Activated CD4-positive, alpha-beta memory T cell treated with anti-CD3 and anti-CD28 coated beads, Interleukin-2, amount 10 ng/mL, durations not matched to agents 7 days and 5 days (primary cell): ENCODE results near the gene DCAF7. TPM values are rescaled to one million over a fixed set of nuclear protein-coding genes. Genes with fewer than 3 reads are reported as not detected.

Experiments used
- CTCF ChIA-PET: fragments of 350-600 bp; sonication (Branson Sonifier 250); formaldehyde crosslinking; loops from one replicate; lab custom pipeline; 2021; ENCODE audit warnings: antibody characterized with exemption, inconsistent platforms; lab: Charles Lee
- POLR2A ChIA-PET: fragments of 350-600 bp; sonication (Branson Sonifier 250); formaldehyde crosslinking; loops from one replicate; lab custom pipeline; 2021; ENCODE audit warnings: antibody characterized with exemption; lab: Charles Lee
- DNase-seq: peaks from one replicate; pipeline ENCODE4 v3.0.0-alpha.2; 2020
- H3K27ac Mint-ChIP-seq: one replicate; pipeline ENCODE4 v1.8.0; 2021; ENCODE audit warnings: mild to moderate bottlenecking, mixed read lengths
- H3K27me3 Mint-ChIP-seq: one replicate; pipeline ENCODE4 v1.8.0; 2021; ENCODE audit warnings: mixed read lengths
- H3K36me3 Mint-ChIP-seq: one replicate; pipeline ENCODE4 v1.8.0; 2021; ENCODE audit warnings: low read depth, mixed read lengths
- H3K4me1 Mint-ChIP-seq: one replicate; pipeline ENCODE4 v1.8.0; 2021; ENCODE audit warnings: mixed read lengths
- H3K4me3 Mint-ChIP-seq: one replicate; pipeline ENCODE4 v1.8.0; 2021; ENCODE audit warnings: mild to moderate bottlenecking, mixed read lengths
- H3K9me3 Mint-ChIP-seq: one replicate; pipeline ENCODE4 v1.8.0; 2021; ENCODE audit warnings: mixed read lengths
- total RNA-seq, 2 experiments: library from RNA; stranded (reverse); gene quantifications; one replicate each; pipeline ENCODE4 v1.2.3, GENCODE V29; 2021

The DCAF7 gene
- total RNA-seq, 2 experiments from 2014 or later: 138 to 139 TPM

GRCh38 chr17:63613663-63614062, 63.4 kb downstream of the DCAF7 start:
- Mint-ChIP-seq H3K27ac (no peak overlapping the region), H3K27me3 (peaks cover 7% of the 10 kb centered on the region), H3K4me1 (peaks cover 30% of the 10 kb centered on the region), H3K9me3 (no peaks in the 10 kb centered on the region), H3K36me3 (peaks cover 20% of the 10 kb centered on the region), H3K4me3 (no peak overlapping the region)
- CTCF ChIA-PET: interaction anchor here (1.1 to 8.7 kb wide), 7 partner anchors 12 to 207 kb away, joined by 3 to 180 read pairs (median 19); no protein-coding TSS in a partner anchor
- POLR2A ChIA-PET: no interaction called here
- no peak for DNase-seq

- H3K27ac Mint-ChIP-seq: peak overlapping the region; percentile 72
These were observed 71.0 kb downstream of the DCAF7 start for GRCh38 chr17:63621229-63621683.

GRCh38 chr17:63621684-63622573, 71.7 kb downstream of the DCAF7 start, which contains the start of gene MAP3K3:
MAP3K3 (plus strand) TSS chr17:63622417; CDS start chr17:63622760, 343 bp downstream.
- POLR2A ChIA-PET: interaction anchor here (0.8 to 5.6 kb wide), 23 partner anchors 9 to 190 kb away, joined by 3 to 44 read pairs (median 7); partner anchors contain the start of genes CCDC47, DCAF7, DDX42 and LIMD2
- Mint-ChIP-seq H3K27ac (peak within 1 kb of the TSS; percentile 89), H3K9me3 (no peaks in the 10 kb centered on the region), H3K36me3 (peaks cover 6% of the 10 kb centered on the region), H3K4me1 (peaks cover 35% of the 10 kb centered on the region), H3K4me3 (peak within 1 kb of the TSS; percentile 99), H3K27me3 (peaks cover 8% of the 10 kb centered on the region)
- CTCF ChIA-PET: interaction anchor here (0.6 to 3.6 kb wide), 11 partner anchors 10 to 398 kb away, joined by 3 to 52 read pairs (median 5); no protein-coding TSS in a partner anchor
- DNase-seq: peak; percentile 98

More at GRCh38 chr17:63621229-63621683, 71.0 kb downstream of the DCAF7 start:
- H3K4me3 Mint-ChIP-seq: peak overlapping the region; percentile 89
- CTCF ChIA-PET: interaction anchor here (1.2 to 3.6 kb wide), 4 partner anchors 10 to 215 kb away, joined by 4 to 52 read pairs (median 8); no protein-coding TSS in a partner anchor
- peaks cover 6% of the 10 kb centered on the region for H3K36me3 Mint-ChIP-seq
- H3K4me1 Mint-ChIP-seq: peaks cover 30% of the 10 kb centered on the region
- H3K9me3 Mint-ChIP-seq: no peaks in the 10 kb centered on the region
- peaks cover 8% of the 10 kb centered on the region for H3K27me3 Mint-ChIP-seq
- POLR2A ChIA-PET: interaction anchor here (0.9 to 5.6 kb wide), 17 partner anchors 9 to 189 kb away, joined by 3 to 44 read pairs (median 7); partner anchors contain the start of genes CCDC47, DCAF7, DDX42 and LIMD2
- DNase-seq: no peak

GRCh38 chr17:63622574-63623390, 72.5 kb downstream of the DCAF7 start:
- H3K9me3 Mint-ChIP-seq: no peaks in the 10 kb centered on the region
- H3K27me3 Mint-ChIP-seq: peaks cover 5% of the 10 kb centered on the region
- peaks cover 6% of the 10 kb centered on the region for H3K36me3 Mint-ChIP-seq
- POLR2A ChIA-PET: interaction anchor here (0.6 to 5.6 kb wide), 22 partner anchors 10 to 191 kb away, joined by 3 to 44 read pairs (median 7); partner anchors contain the start of genes CCDC47, DCAF7, DDX42 and LIMD2
- H3K27ac Mint-ChIP-seq: peak overlapping the region; percentile 88
- DNase-seq: peak; percentile 66
- H3K4me1 Mint-ChIP-seq: peaks cover 38% of the 10 kb centered on the region
- CTCF ChIA-PET: interaction anchor here (0.6 to 3.6 kb wide), 11 partner anchors 11 to 397 kb away, joined by 3 to 52 read pairs (median 5); no protein-coding TSS in a partner anchor
- peak overlapping the region; percentile 99 for H3K4me3 Mint-ChIP-seq

GRCh38 chr17:63623786-63624530, 73.7 kb downstream of the DCAF7 start:
- Mint-ChIP-seq H3K9me3 (no peaks in the 10 kb centered on the region), H3K27ac (no peak overlapping the region), H3K27me3 (no peaks in the 10 kb centered on the region), H3K36me3 (peaks cover 6% of the 10 kb centered on the region), H3K4me1 (peaks cover 38% of the 10 kb centered on the region), H3K4me3 (peak overlapping the region; percentile 99)
- ChIA-PET POLR2A (interaction anchor here (0.9 to 5.6 kb wide), 9 partner anchors 9 to 185 kb away, joined by 3 to 44 read pairs (median 12); partner anchors contain the start of genes CCDC47, DCAF7, DDX42 and LIMD2), CTCF (interaction anchor here (0.6 to 1.1 kb wide), 3 partner anchors 12 to 198 kb away, joined by 3 to 5 read pairs (median 5); no protein-coding TSS in a partner anchor)
- DNase-seq: no peak

GRCh38 chr17:63624531-63624880, 74.2 kb downstream of the DCAF7 start:
- Mint-ChIP-seq H3K36me3 (peaks cover 6% of the 10 kb centered on the region), H3K27ac (no peak overlapping the region), H3K9me3 (no peaks in the 10 kb centered on the region), H3K4me1 (peaks cover 38% of the 10 kb centered on the region), H3K27me3 (no peaks in the 10 kb centered on the region), H3K4me3 (peak overlapping the region; percentile 14)
- ChIA-PET POLR2A (interaction anchor here (3.1 to 5.6 kb wide), 2 partner anchors 73 to 185 kb away, joined by 12 to 44 read pairs; no protein-coding TSS in a partner anchor), CTCF (interaction anchor here (1.1 kb wide), 2 partner anchors 12 to 199 kb away, joined by 3 to 5 read pairs; no protein-coding TSS in a partner anchor)
- DNase-seq: no peak

GRCh38 chr17:63626551-63627180, 76.4 kb downstream of the DCAF7 start:
- Mint-ChIP-seq H3K36me3 (peaks cover 6% of the 10 kb centered on the region), H3K9me3 (no peaks in the 10 kb centered on the region), H3K27ac (no peak overlapping the region), H3K4me1 (peaks cover 29% of the 10 kb centered on the region), H3K27me3 (no peaks in the 10 kb centered on the region), H3K4me3 (no peak overlapping the region)
- ChIA-PET CTCF (interaction anchor here (0.6 to 2.1 kb wide), 5 partner anchors 12 to 222 kb away, joined by 3 to 9 read pairs (median 5); no protein-coding TSS in a partner anchor), POLR2A (interaction anchor here (0.8 to 0.9 kb wide), 2 partner anchors 18 to 148 kb away, joined by 3 to 4 read pairs; no protein-coding TSS in a partner anchor)
- DNase-seq: no peak

- H3K36me3 Mint-ChIP-seq: peaks cover 14% of the 10 kb centered on the region
These were observed 79.3 kb downstream of the DCAF7 start for GRCh38 chr17:63629627-63630026.

GRCh38 chr17:63631062-63631461, 80.8 kb downstream of the DCAF7 start:
- H3K27me3 Mint-ChIP-seq: no peaks in the 10 kb centered on the region
- H3K36me3 Mint-ChIP-seq: peaks cover 22% of the 10 kb centered on the region
- no peak overlapping the region for H3K27ac Mint-ChIP-seq
- peaks cover 23% of the 10 kb centered on the region for H3K4me1 Mint-ChIP-seq
- CTCF ChIA-PET: interaction anchor here (0.7 kb wide), 1 partner anchor 235 kb away, joined by 3 read pairs; no protein-coding TSS in a partner anchor
- H3K4me3 Mint-ChIP-seq: no peak overlapping the region
- POLR2A ChIA-PET: interaction anchor here (1.1 to 3.1 kb wide), 2 partner anchors 9 kb away, joined by 3 to 12 read pairs; partner anchors contain the start of gene MAP3K3
- no peaks in the 10 kb centered on the region for H3K9me3 Mint-ChIP-seq
- no peak for DNase-seq

More at GRCh38 chr17:63629627-63630026, 79.3 kb downstream of the DCAF7 start:
- ChIA-PET CTCF (interaction anchor here (1.0 kb wide), 1 partner anchor 18 kb away, joined by 5 read pairs; no protein-coding TSS in a partner anchor), POLR2A (no interaction called here)
- Mint-ChIP-seq H3K27ac (no peak overlapping the region), H3K4me1 (peaks cover 27% of the 10 kb centered on the region), H3K9me3 (no peaks in the 10 kb centered on the region), H3K4me3 (no peak overlapping the region), H3K27me3 (no peaks in the 10 kb centered on the region)
- DNase-seq: no peak

GRCh38 chr17:63631626-63632025, 81.3 kb downstream of the DCAF7 start:
- CTCF ChIA-PET: no interaction called here
- H3K4me1 Mint-ChIP-seq: peaks cover 19% of the 10 kb centered on the region

More at GRCh38 chr17:63631626-63632025, 81.3 kb downstream of the DCAF7 start:
- H3K27me3 Mint-ChIP-seq: no peaks in the 10 kb centered on the region
- H3K36me3 Mint-ChIP-seq: peaks cover 27% of the 10 kb centered on the region
- no peak overlapping the region for H3K27ac Mint-ChIP-seq
- DNase-seq: no peak
- no peak overlapping the region for H3K4me3 Mint-ChIP-seq
- POLR2A ChIA-PET: interaction anchor here (3.1 kb wide), 1 partner anchor 9 kb away, joined by 12 read pairs; the partner anchor contains the start of gene MAP3K3
- H3K9me3 Mint-ChIP-seq: no peaks in the 10 kb centered on the region
